Keratinocyte (primary cell): ENCODE results near the gene CD160. TPM values are rescaled to one million over a fixed set of nuclear protein-coding genes. Genes with fewer than 3 reads are reported as not detected.
"Not testable (repeated sequence)": the region's sequence is repeated elsewhere in the genome, so short reads cannot be mapped to it uniquely, and the experiment has no call there.

Source experiments
- DNase-seq: peaks from one replicate; pipeline ENCODE4 v3.0.0-alpha.2; 2011; ENCODE audit warnings: low read depth, missing footprints, low spot score
- FAIRE-seq: peaks from 2 replicates; lab custom pipeline; 2011; peaks lifted over from hg19 to GRCh38; lab: Jason Lieb, UNC
- H2AFZ ChIP-seq: 2 replicates; pipeline ENCODE4 v1.6.0; 2012; ENCODE audit warnings: low read length, control low read depth, inconsistent platforms; ENCODE audit not compliant: control insufficient read depth
- H3K27ac ChIP-seq: 2 replicates; pipeline ENCODE4 v1.5.1; 2011; ENCODE audit warnings: low read length; ENCODE audit not compliant: control insufficient read depth, insufficient read depth
- H3K27me3 ChIP-seq: 3 replicates; pipeline ENCODE4 v1.6.0; 2011; ENCODE audit warnings: low read length; ENCODE audit not compliant: control insufficient read depth, insufficient read depth; ENCODE audit errors: extremely low read depth
- H3K36me3 ChIP-seq, 2 experiments: 2 replicates in 1 of 2; 3 replicates in 1 of 2; pipeline ENCODE4 v1.5.1; 2011; ENCODE audit warnings: low read length in 2 of 2, mild to moderate bottlenecking in 1 of 2; ENCODE audit not compliant: control insufficient read depth in 2 of 2, insufficient read depth in 2 of 2; ENCODE audit errors: extremely low read depth in 1 of 2
- H3K4me1 ChIP-seq: 3 replicates; pipeline ENCODE4 v1.5.1; 2011; ENCODE audit warnings: low read length; ENCODE audit not compliant: control insufficient read depth, insufficient read depth; ENCODE audit errors: extremely low read depth
- H3K4me2 ChIP-seq: 3 replicates; pipeline ENCODE4 v1.6.0; 2011; ENCODE audit warnings: low read depth, low read length; ENCODE audit not compliant: control insufficient read depth, insufficient read depth; ENCODE audit errors: extremely low read depth
- H3K4me3 ChIP-seq, 3 experiments: fragments of 200-600 bp in 1 of 3; sonication (generic) in 1 of 3; 2 replicates in 2 of 3; 3 replicates in 1 of 3; pipeline ENCODE4 v1.5.1; 2011 to 2016; ENCODE audit warnings: low read length in 3 of 3, mild to moderate bottlenecking in 3 of 3, control low read depth in 2 of 3, inconsistent platforms in 1 of 3, low read depth in 1 of 3, mixed read lengths in 1 of 3, mixed run types in 1 of 3, moderate library complexity in 1 of 3; ENCODE audit not compliant: control insufficient read depth in 2 of 3, insufficient read depth in 2 of 3; ENCODE audit errors: extremely low read depth in 1 of 3
- H3K79me2 ChIP-seq: 2 replicates; pipeline ENCODE4 v1.6.0; 2012; ENCODE audit warnings: low read length; ENCODE audit not compliant: control insufficient read depth, insufficient read depth
- H3K9ac ChIP-seq: 3 replicates; pipeline ENCODE4 v1.6.0; 2011; ENCODE audit warnings: low read length; ENCODE audit not compliant: control insufficient read depth, insufficient read depth; ENCODE audit errors: extremely low read depth
- H3K9me1 ChIP-seq: 3 replicates; pipeline ENCODE4 v1.6.0; 2011; ENCODE audit warnings: low read length; ENCODE audit not compliant: control insufficient read depth, insufficient read depth; ENCODE audit errors: extremely low read depth
- H3K9me3 ChIP-seq: 2 replicates; pipeline ENCODE4 v1.5.1; 2012; ENCODE audit warnings: low read depth, low read length; ENCODE audit not compliant: control insufficient read depth
- H4K20me1 ChIP-seq: 3 replicates; pipeline ENCODE4 v1.6.0; 2011; ENCODE audit warnings: low read length; ENCODE audit not compliant: control insufficient read depth, insufficient read depth; ENCODE audit errors: extremely low read depth
- CTCF ChIP-seq, 3 experiments: IDR thresholded peaks in 1 of 3; conservative IDR thresholded peaks in 1 of 3; optimal IDR thresholded peaks in 1 of 3; 2 replicates in 2 of 3; 3 replicates in 1 of 3; pipeline versions ENCODE3 to v1.5.1; 2011; ENCODE audit warnings: low read length in 3 of 3, mild to moderate bottlenecking in 3 of 3, moderate library complexity in 2 of 3, control low read depth in 1 of 3, inconsistent platforms in 1 of 3; ENCODE audit not compliant: insufficient read depth in 2 of 3; ENCODE audit errors: extremely low read depth in 1 of 3
- EZH2 ChIP-seq: IDR thresholded peaks from one replicate; pipeline ENCODE4 v1.6.1; 2012; ENCODE audit warnings: inconsistent platforms, mild to moderate bottlenecking, low read length, moderate library complexity
- dilution Hi-C: fragments of 300-500 bp; cut with MboI; formaldehyde crosslinking; loops from one replicate; pipeline ENCODE4 v1.7.0; 2020; ENCODE audit warnings: low sequenced_read_pairs; ENCODE audit not compliant: extremely low pct_ligation_motif_present
- polyA plus RNA-seq, 5 experiments: library from polyadenylated mRNA; depleted of rRNA in 3 of 5; stranded (reverse) in 3 of 5; stranded (forward) in 1 of 5; unstranded in 1 of 5; fragments of >200 nt; gene quantifications; 1 replicate in 1 of 5; 2 replicates in 3 of 5; 3 replicates in 1 of 5; pipeline versions ENCODE4 v1.2.1 to v1.2.3, GENCODE V29; 2011 to 2012; ENCODE audit warnings: missing spikeins in 2 of 5, low read depth in 1 of 5, low replicate concordance in 1 of 5

Gene CD160
- polyA plus RNA-seq, 1 donor (not counting 4 experiments of a cell fraction or from before 2014, with no cell fraction given) = not detected

- no peaks in the 10 kb centered on the region for H3K79me2 ChIP-seq
- no peak overlapping the region for H2AFZ ChIP-seq
- H3K36me3 ChIP-seq = peaks cover 0 to 3% of the 10 kb centered on the region in 2 experiments
- no peaks in the 10 kb centered on the region for H3K9me3 ChIP-seq
- H3K4me1 ChIP-seq = no peaks in the 10 kb centered on the region
- FAIRE-seq = no peak
- no peak for DNase-seq
- no peak overlapping the region for H3K4me2 ChIP-seq
- no peak overlapping the region for H3K9ac ChIP-seq
- no peak for TF ChIP-seq CTCF (optimal IDR thresholded peaks at IDR 0.05 in 1 of 3, IDR thresholded peaks at IDR 0.05 in 1 of 3, conservative IDR thresholded peaks at IDR 0.05 in 1 of 3; ENCODE audit: extremely low read depth in 1 of 3, insufficient read depth in 2 of 3, low read length in 3 of 3)
- no peak for TF ChIP-seq EZH2
- H3K4me3 ChIP-seq = no peak overlapping the region
- dilution Hi-C loops = no loop called here
- no peaks in the 10 kb centered on the region for H3K27me3 ChIP-seq
- no peak overlapping the region for H3K27ac ChIP-seq
- H3K9me1 ChIP-seq = no peaks in the 10 kb centered on the region
- no peaks in the 10 kb centered on the region for H4K20me1 ChIP-seq
Measured at GRCh38 chr1:145759721-145760120, 40.4 kb downstream of the CD160 start.

GRCh38 chr1:145760395-145760949 lies 41.2 kb downstream of the CD160 start:
- H3K79me2 ChIP-seq, H3K4me3 ChIP-seq, H3K9me3 ChIP-seq, H3K27me3 ChIP-seq, H3K9ac ChIP-seq, DNase-seq, H3K9me1 ChIP-seq, H2AFZ ChIP-seq, H3K36me3 ChIP-seq, H3K27ac ChIP-seq, dilution Hi-C loops, FAIRE-seq, H3K4me2 ChIP-seq, H3K4me1 ChIP-seq, H4K20me1 ChIP-seq: not testable (repeated sequence)

- H3K4me1 ChIP-seq, H3K27me3 ChIP-seq, H3K4me2 ChIP-seq, H3K9me3 ChIP-seq, H2AFZ ChIP-seq, H4K20me1 ChIP-seq, H3K27ac ChIP-seq, FAIRE-seq, H3K9ac ChIP-seq, H3K4me3 ChIP-seq, H3K79me2 ChIP-seq, H3K36me3 ChIP-seq, dilution Hi-C loops, DNase-seq, H3K9me1 ChIP-seq: not testable (repeated sequence)
Measured at GRCh38 chr1:145761498-145761897, 42.2 kb downstream of the CD160 start.

- H3K9me1 ChIP-seq, H3K27me3 ChIP-seq, H3K9me3 ChIP-seq, H3K9ac ChIP-seq, H3K4me2 ChIP-seq, H4K20me1 ChIP-seq, H3K4me3 ChIP-seq, dilution Hi-C loops, H3K79me2 ChIP-seq, FAIRE-seq, H2AFZ ChIP-seq, DNase-seq, H3K4me1 ChIP-seq, H3K27ac ChIP-seq, H3K36me3 ChIP-seq: not testable (repeated sequence)
Measured at GRCh38 chr1:145762001-145762400, 42.7 kb downstream of the CD160 start.
